Thyroid gland (tissue), 4 donors: ENCODE data around the gene PAPPA2.

Experiments used
- POLR2A ChIP-seq, 2 donors: fragments of 450-650 bp; IDR thresholded peaks; one replicate each; pipeline ENCODE4 v1.6.1; 2017; ENCODE audit warnings: antibody characterized with exemption in 2 of 2, mild to moderate bottlenecking in 2 of 2, moderate library complexity in 1 of 2
- TF ChIP-seq, protein P1 (sequence below), 6 experiments: fragments of 200-600 bp in 3 of 6; fragments of 450-650 bp in 3 of 6; sonication (generic) in 3 of 6; IDR thresholded peaks; one replicate each; pipeline ENCODE4 v1.5.1; 2016 to 2019; ENCODE audit warnings: antibody characterized with exemption in 6 of 6, mild to moderate bottlenecking in 2 of 6, inconsistent platforms in 1 of 6, moderate library complexity in 1 of 6

DNA sequence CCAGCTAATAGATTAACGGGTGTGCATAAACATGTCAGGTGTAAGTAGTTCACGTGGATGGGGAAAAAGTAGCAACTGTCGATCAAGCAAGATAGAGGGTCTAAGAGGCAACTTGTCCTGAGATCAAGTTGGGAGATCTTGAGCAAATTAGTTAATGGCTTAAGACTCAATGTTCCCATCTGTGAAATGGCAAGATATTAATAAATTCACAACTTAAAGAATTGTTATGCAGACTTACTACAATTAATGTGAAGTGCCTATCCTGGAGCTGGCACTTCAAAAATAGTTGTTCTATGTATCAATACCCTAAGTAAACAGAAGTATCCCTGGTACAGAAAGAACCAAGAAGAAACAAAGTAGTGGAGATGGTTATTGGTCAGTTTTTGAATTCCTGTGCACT is 389.1 kb downstream of the PAPPA2 start:
- TF ChIP-seq, protein P1, sequence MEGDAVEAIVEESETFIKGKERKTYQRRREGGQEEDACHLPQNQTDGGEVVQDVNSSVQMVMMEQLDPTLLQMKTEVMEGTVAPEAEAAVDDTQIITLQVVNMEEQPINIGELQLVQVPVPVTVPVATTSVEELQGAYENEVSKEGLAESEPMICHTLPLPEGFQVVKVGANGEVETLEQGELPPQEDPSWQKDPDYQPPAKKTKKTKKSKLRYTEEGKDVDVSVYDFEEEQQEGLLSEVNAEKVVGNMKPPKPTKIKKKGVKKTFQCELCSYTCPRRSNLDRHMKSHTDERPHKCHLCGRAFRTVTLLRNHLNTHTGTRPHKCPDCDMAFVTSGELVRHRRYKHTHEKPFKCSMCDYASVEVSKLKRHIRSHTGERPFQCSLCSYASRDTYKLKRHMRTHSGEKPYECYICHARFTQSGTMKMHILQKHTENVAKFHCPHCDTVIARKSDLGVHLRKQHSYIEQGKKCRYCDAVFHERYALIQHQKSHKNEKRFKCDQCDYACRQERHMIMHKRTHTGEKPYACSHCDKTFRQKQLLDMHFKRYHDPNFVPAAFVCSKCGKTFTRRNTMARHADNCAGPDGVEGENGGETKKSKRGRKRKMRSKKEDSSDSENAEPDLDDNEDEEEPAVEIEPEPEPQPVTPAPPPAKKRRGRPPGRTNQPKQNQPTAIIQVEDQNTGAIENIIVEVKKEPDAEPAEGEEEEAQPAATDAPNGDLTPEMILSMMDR (IDR thresholded peaks at IDR 0.05) = no peak
- TF ChIP-seq POLR2A (IDR thresholded peaks at IDR 0.05) = no peak
